Keratinocyte (primary cell): ENCODE measurements around the gene FRMD6. TPM values are rescaled to one million over a fixed set of nuclear protein-coding genes. Genes with fewer than 3 reads are reported as not detected.

Experiments used
- DNase-seq: peaks from one replicate; pipeline ENCODE4 v3.0.0-alpha.2; 2011; ENCODE audit warnings: low read depth, missing footprints, low spot score
- FAIRE-seq: peaks from 2 replicates; lab custom pipeline; 2011; peaks lifted over from hg19 to GRCh38; lab: Jason Lieb, UNC
- H2AFZ ChIP-seq: 2 replicates; pipeline ENCODE4 v1.6.0; 2012; ENCODE audit warnings: low read length, control low read depth, inconsistent platforms; ENCODE audit not compliant: control insufficient read depth
- H3K27ac ChIP-seq: 2 replicates; pipeline ENCODE4 v1.5.1; 2011; ENCODE audit warnings: low read length; ENCODE audit not compliant: control insufficient read depth, insufficient read depth
- H3K27me3 ChIP-seq: 3 replicates; pipeline ENCODE4 v1.6.0; 2011; ENCODE audit warnings: low read length; ENCODE audit not compliant: control insufficient read depth, insufficient read depth; ENCODE audit errors: extremely low read depth
- H3K36me3 ChIP-seq, 2 experiments: 2 replicates in 1 of 2; 3 replicates in 1 of 2; pipeline ENCODE4 v1.5.1; 2011; ENCODE audit warnings: low read length in 2 of 2, mild to moderate bottlenecking in 1 of 2; ENCODE audit not compliant: control insufficient read depth in 2 of 2, insufficient read depth in 2 of 2; ENCODE audit errors: extremely low read depth in 1 of 2
- H3K4me1 ChIP-seq: 3 replicates; pipeline ENCODE4 v1.5.1; 2011; ENCODE audit warnings: low read length; ENCODE audit not compliant: control insufficient read depth, insufficient read depth; ENCODE audit errors: extremely low read depth
- H3K4me2 ChIP-seq: 3 replicates; pipeline ENCODE4 v1.6.0; 2011; ENCODE audit warnings: low read depth, low read length; ENCODE audit not compliant: control insufficient read depth, insufficient read depth; ENCODE audit errors: extremely low read depth
- H3K4me3 ChIP-seq, 3 experiments: fragments of 200-600 bp in 1 of 3; sonication (generic) in 1 of 3; 2 replicates in 2 of 3; 3 replicates in 1 of 3; pipeline ENCODE4 v1.5.1; 2011 to 2016; ENCODE audit warnings: low read length in 3 of 3, mild to moderate bottlenecking in 3 of 3, control low read depth in 2 of 3, inconsistent platforms in 1 of 3, low read depth in 1 of 3, mixed read lengths in 1 of 3, mixed run types in 1 of 3, moderate library complexity in 1 of 3; ENCODE audit not compliant: control insufficient read depth in 2 of 3, insufficient read depth in 2 of 3; ENCODE audit errors: extremely low read depth in 1 of 3
- H3K79me2 ChIP-seq: 2 replicates; pipeline ENCODE4 v1.6.0; 2012; ENCODE audit warnings: low read length; ENCODE audit not compliant: control insufficient read depth, insufficient read depth
- H3K9ac ChIP-seq: 3 replicates; pipeline ENCODE4 v1.6.0; 2011; ENCODE audit warnings: low read length; ENCODE audit not compliant: control insufficient read depth, insufficient read depth; ENCODE audit errors: extremely low read depth
- H3K9me1 ChIP-seq: 3 replicates; pipeline ENCODE4 v1.6.0; 2011; ENCODE audit warnings: low read length; ENCODE audit not compliant: control insufficient read depth, insufficient read depth; ENCODE audit errors: extremely low read depth
- H3K9me3 ChIP-seq: 2 replicates; pipeline ENCODE4 v1.5.1; 2012; ENCODE audit warnings: low read depth, low read length; ENCODE audit not compliant: control insufficient read depth
- H4K20me1 ChIP-seq: 3 replicates; pipeline ENCODE4 v1.6.0; 2011; ENCODE audit warnings: low read length; ENCODE audit not compliant: control insufficient read depth, insufficient read depth; ENCODE audit errors: extremely low read depth
- EZH2 ChIP-seq: IDR thresholded peaks from one replicate; pipeline ENCODE4 v1.6.1; 2012; ENCODE audit warnings: inconsistent platforms, mild to moderate bottlenecking, low read length, moderate library complexity
- dilution Hi-C: fragments of 300-500 bp; cut with MboI; formaldehyde crosslinking; loops from one replicate; pipeline ENCODE4 v1.7.0; 2020; ENCODE audit warnings: low sequenced_read_pairs; ENCODE audit not compliant: extremely low pct_ligation_motif_present
- polyA plus RNA-seq, 5 experiments: library from polyadenylated mRNA; depleted of rRNA in 3 of 5; stranded (reverse) in 3 of 5; stranded (forward) in 1 of 5; unstranded in 1 of 5; fragments of >200 nt; gene quantifications; 1 replicate in 1 of 5; 2 replicates in 3 of 5; 3 replicates in 1 of 5; pipeline versions ENCODE4 v1.2.1 to v1.2.3, GENCODE V29; 2011 to 2012; ENCODE audit warnings: missing spikeins in 2 of 5, low read depth in 1 of 5, low replicate concordance in 1 of 5
- TF ChIP-seq, protein P1 (sequence below), 3 experiments: IDR thresholded peaks in 1 of 3; conservative IDR thresholded peaks in 1 of 3; optimal IDR thresholded peaks in 1 of 3; 2 replicates in 2 of 3; 3 replicates in 1 of 3; pipeline versions ENCODE3 to v1.5.1; 2011; ENCODE audit warnings: low read length in 3 of 3, mild to moderate bottlenecking in 3 of 3, moderate library complexity in 2 of 3, control low read depth in 1 of 3, inconsistent platforms in 1 of 3; ENCODE audit not compliant: insufficient read depth in 2 of 3; ENCODE audit errors: extremely low read depth in 1 of 3

Gene FRMD6
- polyA plus RNA-seq, 1 donor (not counting 4 experiments of a cell fraction or from before 2014, with no cell fraction given), result 120 TPM

DNA sequence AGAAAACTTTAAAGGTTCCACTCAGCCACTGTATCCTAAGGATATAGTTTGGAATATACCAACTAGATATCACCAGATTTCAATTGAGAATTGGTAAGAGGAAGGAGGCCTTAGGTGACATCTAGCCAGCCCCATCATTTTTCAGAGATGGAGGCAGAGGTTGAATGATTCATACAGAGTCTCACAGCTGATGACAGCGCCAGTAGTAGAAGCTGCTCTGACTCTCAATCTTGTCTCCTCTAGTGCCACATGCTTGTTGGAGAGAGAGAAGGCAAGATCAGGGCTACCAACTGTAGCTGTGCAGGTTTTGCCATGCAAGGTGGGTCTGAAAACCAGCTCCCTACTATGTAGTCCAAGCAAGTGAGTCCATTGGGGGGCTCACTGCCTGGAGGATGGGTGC is 6.1 kb downstream of the FRMD6 start:
- Histone ChIP-seq H3K9ac (no peak overlapping the region), H3K36me3 (peaks cover 3 to 22% of the 10 kb centered on the region in 2 experiments)
- dilution Hi-C loops, result no loop called here

DNA sequence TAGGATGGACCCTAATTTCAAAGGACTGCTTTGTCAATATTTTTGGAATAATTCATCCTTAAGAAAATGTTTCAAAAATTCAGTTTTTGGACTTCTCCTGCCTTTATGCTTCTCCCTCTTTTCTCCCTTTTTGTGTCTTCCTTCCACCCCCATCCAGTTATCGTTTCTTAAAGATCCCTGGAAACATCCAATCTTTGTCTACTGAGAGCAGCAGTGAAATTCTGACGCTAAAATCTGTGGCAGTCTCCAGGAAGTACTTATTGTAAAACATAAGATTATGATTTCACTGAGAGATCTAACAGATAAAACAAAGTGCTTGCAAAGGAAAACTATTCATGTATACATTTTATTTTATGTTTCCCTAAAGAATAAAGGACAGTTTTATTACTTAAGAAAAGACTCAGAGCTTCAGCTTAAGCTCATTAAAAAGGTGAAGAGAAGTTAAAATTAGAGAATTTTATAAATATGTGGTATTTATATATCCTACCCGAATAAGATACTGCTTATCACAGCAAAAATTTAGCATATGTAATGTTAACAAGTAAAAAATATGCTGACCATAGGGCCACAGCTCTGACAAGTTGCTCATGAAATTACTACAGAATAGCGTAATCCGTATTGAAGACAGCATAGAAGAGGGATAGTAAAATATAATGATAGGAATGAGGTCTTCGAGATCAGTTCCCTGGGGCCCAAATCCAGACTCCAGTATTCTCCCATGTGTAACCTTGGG is 6.9 kb downstream of the FRMD6 start:
- Histone ChIP-seq H3K27ac (no peak overlapping the region), H3K79me2 (peaks cover 100% of the 10 kb centered on the region), H3K4me2 (peak overlapping the region; percentile 40), H2AFZ (no peak overlapping the region), H3K36me3 (peaks cover 3 to 22% of the 10 kb centered on the region in 2 experiments), H3K9me1 (peaks cover 3% of the 10 kb centered on the region), H3K4me3 (no peak overlapping the region), H3K4me1 (peaks cover 36% of the 10 kb centered on the region), H3K9me3 (no peaks in the 10 kb centered on the region), H3K27me3 (no peaks in the 10 kb centered on the region), H3K9ac (no peak overlapping the region), H4K20me1 (peaks cover 3% of the 10 kb centered on the region)
- TF ChIP-seq EZH2, result no peak
- TF ChIP-seq, protein P1, sequence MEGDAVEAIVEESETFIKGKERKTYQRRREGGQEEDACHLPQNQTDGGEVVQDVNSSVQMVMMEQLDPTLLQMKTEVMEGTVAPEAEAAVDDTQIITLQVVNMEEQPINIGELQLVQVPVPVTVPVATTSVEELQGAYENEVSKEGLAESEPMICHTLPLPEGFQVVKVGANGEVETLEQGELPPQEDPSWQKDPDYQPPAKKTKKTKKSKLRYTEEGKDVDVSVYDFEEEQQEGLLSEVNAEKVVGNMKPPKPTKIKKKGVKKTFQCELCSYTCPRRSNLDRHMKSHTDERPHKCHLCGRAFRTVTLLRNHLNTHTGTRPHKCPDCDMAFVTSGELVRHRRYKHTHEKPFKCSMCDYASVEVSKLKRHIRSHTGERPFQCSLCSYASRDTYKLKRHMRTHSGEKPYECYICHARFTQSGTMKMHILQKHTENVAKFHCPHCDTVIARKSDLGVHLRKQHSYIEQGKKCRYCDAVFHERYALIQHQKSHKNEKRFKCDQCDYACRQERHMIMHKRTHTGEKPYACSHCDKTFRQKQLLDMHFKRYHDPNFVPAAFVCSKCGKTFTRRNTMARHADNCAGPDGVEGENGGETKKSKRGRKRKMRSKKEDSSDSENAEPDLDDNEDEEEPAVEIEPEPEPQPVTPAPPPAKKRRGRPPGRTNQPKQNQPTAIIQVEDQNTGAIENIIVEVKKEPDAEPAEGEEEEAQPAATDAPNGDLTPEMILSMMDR (optimal IDR thresholded peaks at IDR 0.05 in 1 of 3, IDR thresholded peaks at IDR 0.05 in 1 of 3, conservative IDR thresholded peaks at IDR 0.05 in 1 of 3; ENCODE audit: extremely low read depth in 1 of 3, insufficient read depth in 2 of 3, low read length in 3 of 3), result no peak
- DNase-seq (no peak), FAIRE-seq (no peak)
- dilution Hi-C loops, result no loop called here

More for the DNA sequence above, 6.1 kb downstream of the FRMD6 start:
- no peak for TF ChIP-seq EZH2
- TF ChIP-seq, protein P1 (optimal IDR thresholded peaks at IDR 0.05 in 1 of 3, IDR thresholded peaks at IDR 0.05 in 1 of 3, conservative IDR thresholded peaks at IDR 0.05 in 1 of 3; ENCODE audit: extremely low read depth in 1 of 3, insufficient read depth in 2 of 3, low read length in 3 of 3), result no peak
- H3K27me3 ChIP-seq, result no peaks in the 10 kb centered on the region
- H3K4me1 ChIP-seq, result peaks cover 40% of the 10 kb centered on the region
- H3K9me3 ChIP-seq, result no peaks in the 10 kb centered on the region
- H3K4me2 ChIP-seq, result peak overlapping the region; percentile 40
- DNase-seq, result no peak
- peaks cover 5% of the 10 kb centered on the region for H4K20me1 ChIP-seq
- H3K27ac ChIP-seq, result no peak overlapping the region
- no peak overlapping the region for H2AFZ ChIP-seq
- no peak overlapping the region for H3K4me3 ChIP-seq
- peaks cover 100% of the 10 kb centered on the region for H3K79me2 ChIP-seq
- peaks cover 3% of the 10 kb centered on the region for H3K9me1 ChIP-seq
- FAIRE-seq, result peak; percentile 43
